H9 (cell line): ENCODE measurements around the gene NT5C. TPM values are rescaled to one million over a fixed set of nuclear protein-coding genes. Genes with fewer than 3 reads are reported as not detected.

Experiments
- DNase-seq: peaks from one replicate; pipeline ENCODE4 v3.0.0-alpha.2; 2017
- H2AFZ ChIP-seq: one replicate; pipeline ENCODE4 v1.6.1; 2013; ENCODE audit warnings: mild to moderate bottlenecking, low read length, control low read depth, moderate library complexity
- H2AK5ac ChIP-seq: 2 replicates; pipeline ENCODE4 v1.6.1; 2013; ENCODE audit warnings: low read length, control low read depth, mixed read lengths; ENCODE audit not compliant: insufficient read length
- H2BK120ac ChIP-seq: one replicate; pipeline ENCODE4 v1.6.1; 2013; ENCODE audit warnings: low read depth, mild to moderate bottlenecking, low read length, control low read depth, inconsistent platforms; ENCODE audit not compliant: poor library complexity, severe bottlenecking
- H2BK12ac ChIP-seq: 2 replicates; pipeline ENCODE4 v1.6.1; 2013; ENCODE audit warnings: low read length, control low read depth, mixed read lengths, low read depth; ENCODE audit not compliant: insufficient read length
- H2BK15ac ChIP-seq: 2 replicates; pipeline ENCODE4 v1.6.1; 2013; ENCODE audit warnings: low read depth, low read length, control low read depth
- H2BK20ac ChIP-seq: one replicate; pipeline ENCODE4 v1.6.1; 2013; ENCODE audit warnings: low read depth, mild to moderate bottlenecking, low read length, control low read depth, inconsistent platforms; ENCODE audit not compliant: poor library complexity, severe bottlenecking
- H2BK5ac ChIP-seq: 2 replicates; pipeline ENCODE4 v1.6.1; 2013; ENCODE audit warnings: low read length, control low read depth, mixed read lengths; ENCODE audit not compliant: insufficient read length
- H3K14ac ChIP-seq: 2 replicates; pipeline ENCODE4 v1.6.1; 2013; ENCODE audit warnings: low read length, control low read depth; ENCODE audit not compliant: insufficient read depth
- H3K18ac ChIP-seq: 2 replicates; pipeline ENCODE4 v1.6.1; 2013; ENCODE audit warnings: low read depth, mild to moderate bottlenecking, mixed read lengths, low read length, control low read depth; ENCODE audit not compliant: insufficient read length
- H3K23ac ChIP-seq: 2 replicates; pipeline ENCODE4 v1.6.1; 2013; ENCODE audit warnings: low read length, control low read depth, mixed read lengths, low read depth; ENCODE audit not compliant: insufficient read length
- H3K23me2 ChIP-seq: 2 replicates; pipeline ENCODE4 v1.6.1; 2013; ENCODE audit warnings: low read depth, mild to moderate bottlenecking, mixed read lengths, low read length, control low read depth; ENCODE audit not compliant: insufficient read length, poor library complexity, severe bottlenecking
- H3K27ac ChIP-seq: 2 replicates; pipeline ENCODE4 v1.5.1; 2013; ENCODE audit warnings: low read length, control low read depth, mixed read lengths, low read depth; ENCODE audit not compliant: insufficient read length
- H3K27me3 ChIP-seq: 2 replicates; pipeline ENCODE4 v1.6.1; 2013; ENCODE audit warnings: low read length, control low read depth, inconsistent platforms; ENCODE audit not compliant: insufficient read depth
- H3K4ac ChIP-seq: 2 replicates; pipeline ENCODE4 v1.6.1; 2013; ENCODE audit warnings: low read depth, mild to moderate bottlenecking, control low read depth, inconsistent platforms, low read length, moderate library complexity
- H3K4me1 ChIP-seq: 2 replicates; pipeline ENCODE4 v1.6.1; 2013; ENCODE audit warnings: low read length, control low read depth, inconsistent platforms; ENCODE audit not compliant: insufficient read depth
- H3K4me2 ChIP-seq: 2 replicates; pipeline ENCODE4 v1.6.1; 2013; ENCODE audit warnings: low read length, control low read depth, mixed read lengths; ENCODE audit not compliant: insufficient read length, insufficient read depth
- H3K56ac ChIP-seq: 2 replicates; pipeline ENCODE4 v1.6.1; 2013; ENCODE audit warnings: low read depth, mild to moderate bottlenecking, mixed read lengths, low read length, control low read depth; ENCODE audit not compliant: insufficient read length
- H3K79me1 ChIP-seq: 2 replicates; pipeline ENCODE4 v1.6.1; 2013; ENCODE audit warnings: low read depth, mild to moderate bottlenecking, moderate library complexity, low read length, control low read depth, inconsistent platforms; ENCODE audit not compliant: insufficient read depth, poor library complexity, severe bottlenecking
- H3K79me2 ChIP-seq: 2 replicates; pipeline ENCODE4 v1.6.1; 2013; ENCODE audit warnings: low read length, control low read depth, inconsistent platforms; ENCODE audit not compliant: insufficient read depth
- H3K9ac ChIP-seq: 2 replicates; pipeline ENCODE4 v1.6.1; 2013; ENCODE audit warnings: low read length, control low read depth, mixed read lengths; ENCODE audit not compliant: insufficient read length; ENCODE audit errors: extremely low read depth
- H3K9me3 ChIP-seq: one replicate; pipeline ENCODE4 v1.6.1; 2013; ENCODE audit warnings: low read depth, low read length, inconsistent platforms; ENCODE audit not compliant: control insufficient read depth
- H3T11ph ChIP-seq: one replicate; pipeline ENCODE4 v1.6.1; 2013; ENCODE audit warnings: mild to moderate bottlenecking, low read length, control low read depth, inconsistent platforms
- H4K20me1 ChIP-seq: one replicate; pipeline ENCODE4 v1.6.1; 2013; ENCODE audit not compliant: control insufficient read depth, insufficient read length, insufficient read depth
- H4K5ac ChIP-seq: 2 replicates; pipeline ENCODE4 v1.6.1; 2013; ENCODE audit warnings: low read depth, mild to moderate bottlenecking, mixed read lengths, low read length, control low read depth; ENCODE audit not compliant: insufficient read length
- H4K8ac ChIP-seq: replicated peaks from 2 replicates; pipeline ENCODE4 v1.6.1; 2013; ENCODE audit warnings: low read length, control low read depth, mixed read lengths, low read depth; ENCODE audit not compliant: insufficient read length
- H4K91ac ChIP-seq: 2 replicates; pipeline ENCODE4 v1.6.1; 2013; ENCODE audit warnings: low read depth, mild to moderate bottlenecking, moderate library complexity, mixed read lengths, low read length, control low read depth; ENCODE audit not compliant: insufficient read length
- H3K27ac Mint-ChIP-seq, 3 experiments: 2 replicates in 2 of 3; 3 replicates in 1 of 3; pipeline ENCODE4 v1.8.0; 2020 to 2021; ENCODE audit warnings: mixed read lengths in 3 of 3, mild to moderate bottlenecking in 1 of 3, moderate library complexity in 1 of 3
- H3K27me3 Mint-ChIP-seq: 2 replicates; pipeline ENCODE4 v1.8.0; 2021; ENCODE audit warnings: low read depth, mild to moderate bottlenecking, moderate library complexity, mixed read lengths
- H3K36me3 Mint-ChIP-seq, 3 experiments: 2 replicates in 2 of 3; 3 replicates in 1 of 3; pipeline ENCODE4 v1.8.0; 2020 to 2021; ENCODE audit warnings: low read depth in 3 of 3, mixed read lengths in 3 of 3; ENCODE audit not compliant: insufficient read depth in 1 of 3
- H3K4me1 Mint-ChIP-seq, 2 experiments: 2 replicates each; pipeline ENCODE4 v1.8.0; 2020; ENCODE audit warnings: mixed read lengths in 2 of 2
- H3K4me3 Mint-ChIP-seq, 2 experiments: 2 replicates in 1 of 2; 3 replicates in 1 of 2; pipeline ENCODE4 v1.8.0; 2020 to 2021; ENCODE audit warnings: mild to moderate bottlenecking in 2 of 2, mixed read lengths in 2 of 2, moderate library complexity in 1 of 2
- H3K9me3 Mint-ChIP-seq, 2 experiments: 2 replicates in 1 of 2; 3 replicates in 1 of 2; pipeline ENCODE4 v1.8.0; 2020; ENCODE audit warnings: mild to moderate bottlenecking in 2 of 2, mixed read lengths in 2 of 2, moderate library complexity in 1 of 2
- WGBS: extraction: QIAGEN DNeasy Blood & Tissue Kit; methylation state at CpG from one replicate; pipeline ENCODE4 v1.1.7; 2013; ENCODE audit warnings: missing lambda C conversion rate, low lambda C conversion rate, mixed read lengths; ENCODE audit not compliant: insufficient read length; ENCODE audit errors: extremely low coverage; 5-methylcytosine and 5-hydroxymethylcytosine counted together
- total RNA-seq: library from RNA; stranded (reverse); gene quantifications from 2 replicates; pipeline ENCODE4 v1.2.1, GENCODE V29; 2021
- TF ChIP-seq, protein P1 (sequence below): fragments of 200-600 bp; sonication (generic); conservative IDR thresholded peaks from 3 replicates; pipeline ENCODE4 v1.8.0; 2021; ENCODE audit warnings: antibody characterized with exemption, mild to moderate bottlenecking

The NT5C gene
- total RNA-seq, 1 experiment from 2014 or later, result 77.7 TPM

DNA sequence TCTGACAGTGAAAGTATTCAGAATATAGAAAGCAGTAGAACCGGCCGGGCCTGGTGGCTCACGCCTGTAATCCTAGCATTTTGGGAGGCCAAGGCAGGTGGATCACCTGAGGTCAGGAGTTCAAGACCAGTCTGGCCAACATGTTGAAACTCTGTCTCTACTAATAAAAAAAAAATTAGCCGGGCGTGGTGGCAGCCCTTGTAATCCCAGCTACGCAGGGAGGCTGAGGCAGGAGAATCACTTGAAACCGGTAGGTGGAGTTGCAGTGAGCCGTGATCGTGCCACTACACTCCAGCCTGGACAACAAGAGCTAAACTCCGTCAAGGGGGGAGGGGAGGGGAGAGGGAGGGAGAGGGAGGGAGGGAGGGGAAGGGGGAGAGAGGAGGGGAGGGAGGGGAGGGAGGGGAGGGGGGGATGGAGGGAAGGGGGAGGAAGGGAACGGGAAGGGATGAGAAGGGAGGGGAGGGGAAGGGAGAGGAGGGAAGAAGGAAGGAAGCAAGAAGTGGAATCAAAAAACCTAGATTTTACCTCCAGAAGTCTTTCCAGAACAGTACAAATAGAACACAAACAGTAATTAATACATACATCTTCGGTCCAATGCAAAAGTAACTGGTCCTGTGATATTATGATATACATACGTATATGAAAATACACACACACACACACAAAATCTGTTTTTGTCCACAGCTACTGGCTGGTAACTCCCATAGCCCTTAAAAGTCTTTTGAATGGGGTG is 10.9 kb upstream of the NT5C start:
- no peak overlapping the region for H3K23ac ChIP-seq
- H2AFZ ChIP-seq, result no peak overlapping the region
- no peak overlapping the region for H3K27ac ChIP-seq
- H4K91ac ChIP-seq, result no peak overlapping the region
- H4K8ac ChIP-seq, result no peak overlapping the region
- no peak overlapping the region for H2BK20ac ChIP-seq
- H3K27me3 ChIP-seq, result no peaks in the 10 kb centered on the region
- H2BK120ac ChIP-seq, result no peak overlapping the region
- no peak overlapping the region for H2AK5ac ChIP-seq
- no peak overlapping the region for H3K14ac ChIP-seq
- Mint-ChIP-seq H3K4me1 (no peaks in the 10 kb centered on the region), H3K4me3 (no peak overlapping the region), H3K27ac (no peak overlapping the region), H3K9me3 (no peaks in the 10 kb centered on the region), H3K36me3 (peaks cover 53 to 90% (median 83%) of the 10 kb centered on the region in 3 experiments), H3K27me3 (no peaks in the 10 kb centered on the region; the same call in 1 of the 2 replicates)
- H3K9me3 ChIP-seq, result no peaks in the 10 kb centered on the region
- H4K5ac ChIP-seq, result no peak overlapping the region
- H2BK15ac ChIP-seq, result no peak overlapping the region
- H3K56ac ChIP-seq, result no peak overlapping the region
- no peak overlapping the region for H3T11ph ChIP-seq
- no peak for DNase-seq
- no peaks in the 10 kb centered on the region for H4K20me1 ChIP-seq
- H3K9ac ChIP-seq, result no peak overlapping the region
- H3K18ac ChIP-seq, result no peak overlapping the region
- H3K79me2 ChIP-seq, result 0 out of 2 replicates have a peak, but pooled peaks cover 4% of the 10 kb centered on the region
- peaks cover 16% of the 10 kb centered on the region for H3K79me1 ChIP-seq
- no peaks in the 10 kb centered on the region for H3K23me2 ChIP-seq
- TF ChIP-seq, protein P1, sequence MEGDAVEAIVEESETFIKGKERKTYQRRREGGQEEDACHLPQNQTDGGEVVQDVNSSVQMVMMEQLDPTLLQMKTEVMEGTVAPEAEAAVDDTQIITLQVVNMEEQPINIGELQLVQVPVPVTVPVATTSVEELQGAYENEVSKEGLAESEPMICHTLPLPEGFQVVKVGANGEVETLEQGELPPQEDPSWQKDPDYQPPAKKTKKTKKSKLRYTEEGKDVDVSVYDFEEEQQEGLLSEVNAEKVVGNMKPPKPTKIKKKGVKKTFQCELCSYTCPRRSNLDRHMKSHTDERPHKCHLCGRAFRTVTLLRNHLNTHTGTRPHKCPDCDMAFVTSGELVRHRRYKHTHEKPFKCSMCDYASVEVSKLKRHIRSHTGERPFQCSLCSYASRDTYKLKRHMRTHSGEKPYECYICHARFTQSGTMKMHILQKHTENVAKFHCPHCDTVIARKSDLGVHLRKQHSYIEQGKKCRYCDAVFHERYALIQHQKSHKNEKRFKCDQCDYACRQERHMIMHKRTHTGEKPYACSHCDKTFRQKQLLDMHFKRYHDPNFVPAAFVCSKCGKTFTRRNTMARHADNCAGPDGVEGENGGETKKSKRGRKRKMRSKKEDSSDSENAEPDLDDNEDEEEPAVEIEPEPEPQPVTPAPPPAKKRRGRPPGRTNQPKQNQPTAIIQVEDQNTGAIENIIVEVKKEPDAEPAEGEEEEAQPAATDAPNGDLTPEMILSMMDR, result no peak
- H2BK5ac ChIP-seq, result no peak overlapping the region
- WGBS, result no CpG with 5 or more reads among the region's 13 CpGs
- no peaks in the 10 kb centered on the region for H3K4me1 ChIP-seq
- no peak overlapping the region for H3K4me2 ChIP-seq
- no peak overlapping the region for H3K4ac ChIP-seq
- no peak overlapping the region for H2BK12ac ChIP-seq
